ENCODE measurements around the gene MROH7. TPM values are rescaled to one million over a fixed set of nuclear protein-coding genes. Genes with fewer than 3 reads are reported as not detected.

MROH7 gene
- total RNA-seq, 1 experiment from 2014 or later = not detected

DNA sequence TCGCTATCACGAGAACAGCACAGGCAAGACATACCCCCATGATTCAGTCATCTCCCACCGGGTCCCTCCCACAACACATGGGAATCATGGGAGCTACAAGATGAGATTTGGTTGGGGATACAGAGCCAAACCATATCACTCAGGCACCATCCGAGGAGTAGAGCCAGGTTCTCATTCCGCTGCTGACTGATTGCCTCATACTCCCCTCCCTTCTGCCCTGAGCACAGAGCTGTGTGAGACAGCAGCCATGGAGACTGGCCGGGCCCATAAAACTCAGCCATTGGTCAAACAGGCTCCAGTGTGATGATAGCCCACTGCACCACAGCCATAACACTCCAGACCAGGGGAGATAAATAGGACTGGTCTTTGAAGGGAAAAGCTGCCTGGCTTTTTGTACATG is 96.7 kb downstream of the MROH7 start:
- Histone ChIP-seq H3K36me3 (ENCODE audit: low read depth, low read length) (peaks cover 49% of the 10 kb centered on the region), H3K9me2 (replicated peaks; ENCODE audit: low read length) (no peaks in the 10 kb centered on the region), H2AFZ (ENCODE audit: low read length) (no peak overlapping the region), H3K9me3 (ENCODE audit: low read length) (no peaks in the 10 kb centered on the region), H3K27ac (ENCODE audit: low read length) (no peak overlapping the region), H3K27me3 (ENCODE audit: low read length) (no peaks in the 10 kb centered on the region), H4K20me1 (ENCODE audit: low read length) (no peaks in the 10 kb centered on the region), H3K4me3 (ENCODE audit: low read length) (no peak overlapping the region), H3K9ac (ENCODE audit: low read length) (no peak overlapping the region), H3K79me2 (ENCODE audit: low read length) (no peaks in the 10 kb centered on the region), H3K4me1 (ENCODE audit: insufficient read depth, low read length) (no peaks in the 10 kb centered on the region), H3K4me2 (ENCODE audit: low read length) (no peak overlapping the region), H3F3A (ENCODE audit: low read length, unreplicated experiment) (no peaks in the 10 kb centered on the region)
- ChIA-PET POLR2A (ENCODE audit: unreplicated experiment) (no interaction called here), CTCF (no interaction called here)
- BruUV-seq (replicated peaks) = no TSS peak
- ATAC-seq (no peak), DNase-seq (no peak)
- TF ChIP-seq EZH2phosphoT487 (IDR thresholded peaks at IDR 0.05; ENCODE audit: borderline replicate concordance, low read length) = no peak
- TF ChIP-seq, protein P1, sequence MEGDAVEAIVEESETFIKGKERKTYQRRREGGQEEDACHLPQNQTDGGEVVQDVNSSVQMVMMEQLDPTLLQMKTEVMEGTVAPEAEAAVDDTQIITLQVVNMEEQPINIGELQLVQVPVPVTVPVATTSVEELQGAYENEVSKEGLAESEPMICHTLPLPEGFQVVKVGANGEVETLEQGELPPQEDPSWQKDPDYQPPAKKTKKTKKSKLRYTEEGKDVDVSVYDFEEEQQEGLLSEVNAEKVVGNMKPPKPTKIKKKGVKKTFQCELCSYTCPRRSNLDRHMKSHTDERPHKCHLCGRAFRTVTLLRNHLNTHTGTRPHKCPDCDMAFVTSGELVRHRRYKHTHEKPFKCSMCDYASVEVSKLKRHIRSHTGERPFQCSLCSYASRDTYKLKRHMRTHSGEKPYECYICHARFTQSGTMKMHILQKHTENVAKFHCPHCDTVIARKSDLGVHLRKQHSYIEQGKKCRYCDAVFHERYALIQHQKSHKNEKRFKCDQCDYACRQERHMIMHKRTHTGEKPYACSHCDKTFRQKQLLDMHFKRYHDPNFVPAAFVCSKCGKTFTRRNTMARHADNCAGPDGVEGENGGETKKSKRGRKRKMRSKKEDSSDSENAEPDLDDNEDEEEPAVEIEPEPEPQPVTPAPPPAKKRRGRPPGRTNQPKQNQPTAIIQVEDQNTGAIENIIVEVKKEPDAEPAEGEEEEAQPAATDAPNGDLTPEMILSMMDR (conservative IDR thresholded peaks at IDR 0.05; ENCODE audit: low read depth, low read length) = no peak
- no peak for TF ChIP-seq EZH2 (IDR thresholded peaks at IDR 0.05; ENCODE audit: low read length, unreplicated experiment)
- intact Hi-C loops (cut with micrococcal nuclease) = no loop called here

DNA sequence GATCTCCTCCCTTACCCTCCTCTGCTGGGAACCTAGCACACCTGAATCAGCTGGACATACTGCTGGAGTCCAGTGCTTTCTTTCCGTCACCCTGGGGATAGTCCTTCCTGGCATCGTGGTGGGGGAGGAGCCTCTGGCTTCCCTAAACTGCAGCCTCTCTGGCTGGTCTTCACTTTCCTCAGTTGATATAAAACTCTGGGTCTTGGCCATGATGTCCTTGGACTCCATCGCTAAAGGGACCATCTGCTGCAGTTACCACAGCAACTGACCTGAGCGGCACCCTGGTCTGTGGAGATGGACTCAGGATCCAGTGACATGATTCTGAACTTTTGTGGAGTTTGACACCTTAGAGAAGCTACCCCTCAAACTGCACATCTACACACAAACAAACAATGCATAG is 99.9 kb downstream of the MROH7 start:
- Histone ChIP-seq H3K4me3 (ENCODE audit: low read length) (no peak overlapping the region), H3K4me2 (ENCODE audit: low read length) (no peak overlapping the region), H3K4me1 (ENCODE audit: insufficient read depth, low read length) (no peaks in the 10 kb centered on the region), H3K27me3 (ENCODE audit: low read length) (no peaks in the 10 kb centered on the region), H3F3A (ENCODE audit: low read length, unreplicated experiment) (no peaks in the 10 kb centered on the region), H4K20me1 (ENCODE audit: low read length) (no peaks in the 10 kb centered on the region), H3K36me3 (ENCODE audit: low read depth, low read length) (peaks cover 41% of the 10 kb centered on the region), H3K9ac (ENCODE audit: low read length) (no peak overlapping the region), H3K9me2 (replicated peaks; ENCODE audit: low read length) (no peaks in the 10 kb centered on the region), H3K9me3 (ENCODE audit: low read length) (no peaks in the 10 kb centered on the region), H2AFZ (ENCODE audit: low read length) (no peak overlapping the region), H3K79me2 (ENCODE audit: low read length) (no peaks in the 10 kb centered on the region), H3K27ac (ENCODE audit: low read length) (no peak overlapping the region)
- no peak for ATAC-seq
- no peak for TF ChIP-seq EZH2phosphoT487 (IDR thresholded peaks at IDR 0.05; ENCODE audit: borderline replicate concordance, low read length)
- TF ChIP-seq, protein P1 (conservative IDR thresholded peaks at IDR 0.05; ENCODE audit: low read depth, low read length) = no peak
- no peak for TF ChIP-seq EZH2 (IDR thresholded peaks at IDR 0.05; ENCODE audit: low read length, unreplicated experiment)
- no peak for DNase-seq
- ChIA-PET CTCF (no interaction called here), POLR2A (ENCODE audit: unreplicated experiment) (no interaction called here)
- no TSS peak for BruUV-seq (replicated peaks)
- intact Hi-C loops (cut with micrococcal nuclease) = no loop called here

DNA sequence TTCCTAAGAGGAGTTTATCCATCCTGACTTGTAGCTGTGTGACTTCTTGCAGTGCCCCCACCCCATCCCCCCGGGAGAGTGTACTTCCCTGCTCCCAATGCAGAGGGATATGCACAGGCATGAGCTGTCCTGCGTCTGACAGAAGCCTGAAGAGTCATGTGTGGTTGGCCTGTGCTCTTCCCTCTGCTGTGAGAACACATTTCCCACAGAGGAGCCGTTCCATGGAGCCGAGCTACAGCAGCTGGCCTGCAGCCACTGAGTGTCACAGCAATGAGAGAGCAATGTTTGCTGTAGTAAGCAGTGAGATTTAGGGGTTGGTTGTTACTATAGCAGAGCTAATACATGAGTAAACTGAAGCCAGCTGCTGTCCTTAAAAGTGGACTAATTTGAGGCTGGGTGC is 100.7 kb downstream of the MROH7 start:
- no peak overlapping the region for H3K9ac ChIP-seq (ENCODE audit: low read length)
- POLR2A ChIA-PET (ENCODE audit: unreplicated experiment) = no interaction called here
- H2AFZ ChIP-seq (ENCODE audit: low read length) = no peak overlapping the region
- H3K4me2 ChIP-seq (ENCODE audit: low read length) = no peak overlapping the region
- intact Hi-C loops (cut with micrococcal nuclease) = no loop called here
- no peaks in the 10 kb centered on the region for H3K9me2 ChIP-seq (replicated peaks; ENCODE audit: low read length)
- H3K79me2 ChIP-seq (ENCODE audit: low read length) = no peaks in the 10 kb centered on the region
- DNase-seq (no peak), ATAC-seq (no peak)
- CTCF ChIA-PET = no interaction called here
- H3K36me3 ChIP-seq (ENCODE audit: low read depth, low read length) = peaks cover 34% of the 10 kb centered on the region
- no peaks in the 10 kb centered on the region for H3K9me3 ChIP-seq (ENCODE audit: low read length)
- no peaks in the 10 kb centered on the region for H4K20me1 ChIP-seq (ENCODE audit: low read length)
- TF ChIP-seq, protein P1 (conservative IDR thresholded peaks at IDR 0.05; ENCODE audit: low read depth, low read length) = no peak
- no peak overlapping the region for H3K27ac ChIP-seq (ENCODE audit: low read length)
- no peaks in the 10 kb centered on the region for H3K27me3 ChIP-seq (ENCODE audit: low read length)
- no TSS peak for BruUV-seq (replicated peaks)
- H3K4me3 ChIP-seq (ENCODE audit: low read length) = no peak overlapping the region
- no peaks in the 10 kb centered on the region for H3K4me1 ChIP-seq (ENCODE audit: insufficient read depth, low read length)
- H3F3A ChIP-seq (ENCODE audit: low read length, unreplicated experiment) = no peaks in the 10 kb centered on the region
